TTC549 (cell line): ENCODE data around the gene NDUFB4.
"Not testable (repeated sequence)": the region's sequence is repeated elsewhere in the genome, so short reads cannot be mapped to it uniquely, and the experiment has no call there.

Source experiments
- FAIRE-seq: peaks from 2 replicates; lab custom pipeline; 2012; peaks lifted over from hg19 to GRCh38; lab: Jason Lieb, UNC

Gene NDUFB4

DNA sequence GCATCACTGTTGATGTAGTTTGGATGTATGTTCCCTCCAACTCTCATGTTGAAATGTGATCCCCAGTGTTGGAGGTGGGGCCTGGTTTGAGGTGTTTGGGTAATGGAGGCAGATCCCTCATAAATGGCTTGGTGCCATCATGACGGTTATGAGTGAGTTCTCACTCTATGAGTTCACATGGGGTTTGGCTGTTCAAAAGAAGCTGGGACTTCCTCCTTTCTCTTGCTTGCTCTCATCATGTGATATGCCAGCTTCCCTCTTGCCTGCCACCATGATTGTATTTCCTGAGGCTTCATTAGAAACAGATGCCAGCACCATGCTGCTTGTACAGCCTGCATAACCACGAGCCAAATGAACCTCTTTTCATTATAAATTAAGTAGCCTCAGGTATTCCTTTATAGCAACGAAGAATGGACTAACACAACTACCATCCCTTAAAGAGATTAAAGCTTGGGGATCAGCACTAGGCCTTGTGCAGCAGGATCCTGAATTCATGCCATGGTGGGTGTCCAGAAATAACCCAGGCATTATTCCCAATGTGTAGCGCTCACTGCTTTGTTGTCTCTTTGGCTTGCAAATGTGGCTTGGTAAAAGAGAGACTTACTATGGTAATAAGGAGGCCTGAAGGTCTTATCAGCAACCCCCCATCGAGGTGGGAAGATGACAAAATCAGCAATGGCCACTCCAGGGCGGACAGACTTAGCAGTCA lies 41.9 kb downstream of the NDUFB4 start:
- no peak for FAIRE-seq

DNA sequence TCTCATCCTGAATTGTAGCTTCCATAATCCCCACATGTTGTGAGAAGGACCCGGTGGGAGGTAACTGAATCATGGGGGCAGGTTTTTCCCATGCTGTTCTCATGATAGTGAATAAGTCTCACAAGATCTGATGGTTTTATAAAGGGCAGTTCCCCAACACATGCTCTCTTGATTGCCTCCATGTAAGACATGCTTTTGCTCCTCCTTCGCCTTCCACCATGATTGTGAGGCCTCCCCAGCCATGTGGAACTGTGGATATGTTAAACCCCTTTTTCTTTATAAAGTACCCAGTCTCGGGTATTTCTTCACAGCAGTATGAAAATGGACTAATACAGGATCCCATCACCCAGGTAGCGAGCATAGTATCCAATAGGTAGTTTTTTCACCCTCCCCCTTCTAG lies 42.7 kb downstream of the NDUFB4 start:
- FAIRE-seq, result not testable (repeated sequence)

DNA sequence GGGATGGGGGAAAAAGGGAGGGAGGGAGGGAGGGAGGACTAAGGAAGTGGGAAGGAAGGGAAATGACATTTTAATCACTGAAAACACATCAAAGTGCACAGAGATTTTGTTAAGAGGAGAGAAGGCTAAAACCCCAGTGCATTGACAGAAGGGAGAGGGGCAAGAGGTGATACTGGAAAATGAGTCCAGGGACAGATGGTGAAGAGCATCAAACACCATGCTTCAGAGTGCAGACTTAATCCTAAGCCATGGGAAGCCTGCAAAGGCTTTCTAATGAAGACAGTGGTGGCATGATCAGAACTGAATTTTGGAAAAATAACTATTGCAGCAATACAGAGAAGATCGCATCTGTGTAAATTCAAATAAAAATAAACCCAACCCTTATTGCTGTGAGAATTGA lies 44.1 kb downstream of the NDUFB4 start:
- no peak for FAIRE-seq

DNA sequence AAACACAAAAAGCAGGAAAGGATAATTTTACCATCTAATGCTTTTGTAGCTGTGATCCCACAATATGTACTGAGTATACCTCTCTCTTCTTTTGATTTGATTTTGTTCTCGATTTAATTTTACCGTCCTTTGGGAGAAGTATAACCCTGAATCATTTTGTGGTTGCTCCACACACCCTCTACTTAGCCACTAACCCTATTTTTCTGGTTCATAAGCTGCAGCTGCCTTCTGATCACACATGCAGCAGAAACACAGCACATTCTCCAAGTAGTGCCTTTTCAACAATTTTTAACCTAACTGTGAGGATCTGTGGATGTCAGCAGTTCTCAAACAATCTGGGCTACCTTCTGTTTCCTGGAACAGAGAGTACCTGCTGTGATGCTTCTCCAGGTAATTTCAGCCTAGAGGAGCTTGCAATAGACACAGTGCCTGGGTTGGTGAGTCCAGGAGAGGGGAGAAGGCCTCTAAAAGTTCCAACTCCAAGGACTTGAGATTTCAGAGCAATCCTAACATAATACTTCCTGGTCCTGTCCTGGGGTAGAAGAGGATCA lies 45.6 kb downstream of the NDUFB4 start:
- FAIRE-seq, result no peak

DNA sequence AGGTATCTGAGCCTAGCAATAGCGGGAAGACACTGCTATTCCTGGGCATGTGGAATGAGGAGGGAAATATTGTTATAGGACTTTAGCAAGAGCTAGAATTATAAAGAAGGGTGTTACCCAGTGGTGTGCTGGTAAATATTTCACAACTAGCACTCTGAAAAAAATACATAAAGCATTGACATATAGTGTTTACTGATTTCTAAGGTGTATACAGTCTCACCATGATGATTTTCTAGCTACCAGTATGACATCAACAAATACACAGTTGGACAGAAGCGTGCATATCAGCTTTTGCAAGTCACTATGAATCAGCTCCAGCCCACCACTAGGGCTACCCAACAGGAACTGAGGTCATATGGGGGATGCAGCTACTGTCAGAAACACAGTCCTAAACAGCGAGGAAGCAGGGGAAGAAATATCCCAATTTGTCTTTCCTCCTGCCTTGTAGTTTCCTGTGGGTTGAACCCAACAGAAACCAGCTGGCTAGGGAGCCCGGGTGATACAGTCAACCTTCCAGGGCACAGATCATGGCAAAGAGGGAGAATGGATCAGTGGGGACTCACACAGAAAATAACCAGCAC lies 46.3 kb downstream of the NDUFB4 start:
- no peak for FAIRE-seq

DNA sequence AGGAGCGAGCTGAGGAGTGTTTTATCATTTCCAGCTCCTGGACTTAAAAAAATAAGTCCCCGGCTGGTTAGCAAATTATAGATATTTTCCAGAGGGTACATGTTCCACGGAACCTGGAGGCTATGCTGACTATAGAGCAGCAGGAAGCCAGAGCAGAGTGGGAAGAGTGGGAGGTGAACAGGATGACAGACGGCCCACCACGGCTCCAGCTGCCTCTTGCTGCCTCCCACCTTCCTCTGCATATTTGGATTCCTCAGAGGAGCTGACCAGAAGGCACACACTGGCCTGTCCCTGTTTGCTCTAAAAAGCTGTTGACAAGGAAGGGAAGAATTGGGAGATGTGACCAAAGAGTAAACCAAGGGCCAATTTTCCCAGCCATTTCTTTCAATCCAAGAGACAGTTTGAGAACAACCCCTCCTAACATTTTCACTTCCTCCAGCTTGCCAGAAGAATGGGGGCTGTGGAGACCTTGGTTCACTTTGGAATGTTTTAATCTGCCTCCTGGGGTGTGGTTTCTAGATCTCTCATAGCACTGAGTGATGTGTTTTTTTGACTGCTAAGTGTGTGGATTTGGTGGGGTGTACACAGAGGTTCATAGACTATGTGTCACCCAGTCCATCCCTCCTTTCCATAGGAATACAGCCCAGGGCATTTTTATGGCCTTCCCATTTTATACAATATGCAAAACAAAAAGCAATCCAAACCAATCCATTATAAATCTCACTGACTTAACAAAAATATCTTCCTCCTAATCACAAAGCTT lies 49.1 kb downstream of the NDUFB4 start:
- no peak for FAIRE-seq

DNA sequence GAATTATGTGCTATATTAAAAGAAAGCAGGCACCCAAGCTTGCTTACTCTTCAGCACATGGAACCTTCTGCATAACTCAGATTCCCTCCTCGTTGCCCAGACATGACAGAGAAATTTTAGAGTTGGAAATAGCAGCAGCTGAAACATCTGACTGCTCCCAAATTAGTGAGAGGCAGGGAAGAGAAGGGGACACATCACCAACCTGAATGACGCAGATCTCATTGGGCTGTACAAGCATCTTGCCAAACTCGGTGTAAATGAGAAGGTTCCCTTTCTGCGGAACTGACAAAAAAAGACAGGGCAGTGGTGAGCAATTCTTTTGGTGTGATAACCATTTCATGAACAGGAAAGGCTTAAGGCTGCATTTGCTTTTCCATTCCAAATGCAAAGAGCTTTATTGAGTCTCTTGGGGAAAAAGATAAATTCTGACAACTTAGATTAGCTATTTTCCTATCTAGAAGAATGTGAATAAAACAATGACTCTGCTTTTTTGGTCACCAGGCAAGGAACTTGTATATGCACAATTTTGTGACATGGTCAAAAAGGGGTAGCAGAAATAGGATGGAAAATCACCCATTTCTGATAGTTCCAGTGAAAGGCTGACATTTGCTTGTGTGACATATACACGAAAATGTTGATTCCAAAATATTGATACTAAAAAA lies 50.8 kb downstream of the NDUFB4 start:
- FAIRE-seq, result no peak

DNA sequence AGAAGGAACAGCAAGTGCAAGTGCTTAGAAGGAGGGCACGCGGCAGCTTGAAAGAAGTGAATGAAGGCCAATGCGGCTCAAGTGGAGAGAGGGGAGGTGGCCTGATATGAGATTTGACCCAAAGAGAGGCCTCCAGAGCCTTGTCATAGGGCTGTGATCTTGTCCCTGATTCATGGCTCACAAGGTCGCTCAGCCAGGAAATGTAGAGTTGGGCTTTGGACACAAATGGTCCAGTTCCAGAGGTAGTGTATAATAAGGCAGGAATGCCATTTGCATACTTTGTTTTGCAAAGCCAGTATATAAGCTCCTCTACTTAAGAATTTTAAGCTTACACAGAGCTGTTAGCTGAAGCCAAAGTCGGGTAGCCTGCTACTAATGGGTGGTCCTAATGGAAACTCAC lies 52.2 kb downstream of the NDUFB4 start:
- FAIRE-seq, result no peak

DNA sequence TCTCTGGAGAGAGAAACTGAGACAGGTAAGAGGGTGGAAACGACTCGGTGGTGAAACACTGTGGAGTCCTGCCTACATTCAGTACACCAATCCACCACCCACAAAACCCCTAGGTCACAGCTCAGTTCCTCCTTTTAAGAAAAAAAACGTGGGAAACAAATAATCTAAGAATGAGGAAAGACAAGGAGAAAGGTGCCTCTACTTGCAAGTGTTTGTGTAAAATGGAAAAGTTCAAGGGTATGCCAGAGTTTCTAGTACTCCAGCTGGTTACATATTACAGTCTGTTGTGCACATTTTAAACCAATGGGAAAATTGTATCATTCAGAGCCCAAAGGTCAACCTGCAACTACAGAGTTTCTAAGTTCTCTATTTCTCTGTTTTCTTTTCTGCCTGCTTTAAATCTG lies 53.7 kb downstream of the NDUFB4 start:
- no peak for FAIRE-seq

DNA sequence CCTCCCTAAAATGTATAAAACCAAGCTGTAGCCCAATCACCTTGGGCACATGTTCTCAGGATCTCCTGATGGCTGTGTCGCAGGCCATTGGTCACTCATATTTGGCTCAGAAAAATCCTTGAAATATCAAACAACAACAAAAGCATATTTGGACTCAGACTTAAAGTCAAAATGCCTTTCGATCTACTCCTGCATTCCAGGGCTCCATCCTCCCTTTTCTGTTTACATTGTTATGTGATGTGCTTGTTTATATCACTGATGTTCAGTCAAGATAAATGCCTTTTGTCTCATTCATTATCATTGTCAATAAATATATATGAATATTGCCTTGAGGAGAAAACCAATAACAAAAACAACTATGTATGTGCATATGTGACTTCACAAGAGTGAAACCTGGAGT lies 54.2 kb downstream of the NDUFB4 start:
- no peak for FAIRE-seq
